ENCODE data around the gene KCND3. TPM values are rescaled to one million over a fixed set of nuclear protein-coding genes. Genes with fewer than 3 reads are reported as not detected.

Gene KCND3
- total RNA-seq, 1 experiment from 2014 or later, result 0.15 TPM

GRCh38 chr1:111867868-111868440, 121.5 kb downstream of the KCND3 start:
- Histone ChIP-seq H3K27me3 (ENCODE audit: insufficient read depth, low read length) (no peaks in the 10 kb centered on the region), H2BK20ac (ENCODE audit: low read depth, low read length, poor library complexity, severe bottlenecking) (no peak overlapping the region), H2BK12ac (ENCODE audit: insufficient read length, low read depth, low read length) (no peak overlapping the region), H3K4me2 (ENCODE audit: insufficient read depth, insufficient read length, low read length) (no peak overlapping the region), H3K9me3 (ENCODE audit: control insufficient read depth, low read depth, low read length) (no peaks in the 10 kb centered on the region), H3K79me2 (ENCODE audit: insufficient read depth, low read length) (no peaks in the 10 kb centered on the region), H2BK5ac (ENCODE audit: insufficient read length, low read length) (no peak overlapping the region), H3K79me1 (ENCODE audit: insufficient read depth, low read depth, low read length, poor library complexity, severe bottlenecking) (no peaks in the 10 kb centered on the region), H4K5ac (ENCODE audit: insufficient read length, low read depth, low read length) (no peak overlapping the region), H2BK15ac (ENCODE audit: low read depth, low read length) (no peak overlapping the region), H3K56ac (ENCODE audit: insufficient read length, low read depth, low read length) (no peak overlapping the region), H2AFZ (ENCODE audit: low read length) (no peak overlapping the region), H3K14ac (ENCODE audit: insufficient read depth, low read length) (no peak overlapping the region), H2BK120ac (ENCODE audit: low read depth, low read length, poor library complexity, severe bottlenecking) (no peak overlapping the region), H3K18ac (ENCODE audit: insufficient read length, low read depth, low read length) (no peak overlapping the region), H3K4me1 (ENCODE audit: insufficient read depth, low read length) (no peaks in the 10 kb centered on the region), H4K91ac (ENCODE audit: insufficient read length, low read depth, low read length) (no peak overlapping the region), H3K4ac (ENCODE audit: low read depth, low read length) (no peak overlapping the region), H3K27ac (ENCODE audit: insufficient read length, low read depth, low read length) (no peak overlapping the region), H4K8ac (replicated peaks; ENCODE audit: insufficient read length, low read depth, low read length) (no peak overlapping the region), H3K9ac (ENCODE audit: extremely low read depth, insufficient read length, low read length) (no peak overlapping the region), H3K23me2 (ENCODE audit: insufficient read length, low read depth, low read length, poor library complexity, severe bottlenecking) (no peaks in the 10 kb centered on the region), H3T11ph (ENCODE audit: low read length) (no peak overlapping the region), H3K23ac (ENCODE audit: insufficient read length, low read depth, low read length) (no peak overlapping the region), H2AK5ac (ENCODE audit: insufficient read length, low read length) (no peak overlapping the region), H4K20me1 (ENCODE audit: control insufficient read depth, insufficient read depth, insufficient read length) (no peaks in the 10 kb centered on the region)
- Mint-ChIP-seq H3K27me3 (ENCODE audit: low read depth) (peaks cover 3% of the 10 kb centered on the region), H3K9me3 (no peaks in the 10 kb centered on the region; a peak in 1 of 5 replicates), H3K36me3 (ENCODE audit: insufficient read depth in 1 of 3, low read depth in 3 of 3) (no peaks in the 10 kb centered on the region), H3K27ac (no peak overlapping the region), H3K4me1 (peaks cover 4 to 6% of the 10 kb centered on the region in 2 experiments; a peak in 2 of 4 replicates), H3K4me3 (no peak overlapping the region)
- no CpG with 5 or more reads among the region's 6 CpGs for WGBS (ENCODE audit: extremely low coverage, insufficient read length, low lambda C conversion rate)
- TF ChIP-seq CTCF (conservative IDR thresholded peaks at IDR 0.05), result no peak
- no peak for DNase-seq

Measured in H9 (cell line).